ENCODE results near the gene PKIB.
"Not testable (repeated sequence)": the region's sequence is repeated elsewhere in the genome, so short reads cannot be mapped to it uniquely, and the experiment has no call there.

Gene PKIB

GRCh38 chr6:122740936-122741335 is 130.7 kb downstream of the PKIB start:
- FAIRE-seq: no peak

GRCh38 chr6:122744247-122744646 is 134.0 kb downstream of the PKIB start:
- FAIRE-seq; DNase-seq (ENCODE audit: insufficient read length, low spot score): not testable (repeated sequence)

More at GRCh38 chr6:122740936-122741335, 130.7 kb downstream of the PKIB start:
- TF ChIP-seq PAX5 (IDR thresholded peaks at IDR 0.05; ENCODE audit: insufficient read depth, low read length, severe bottlenecking) (no peak), POU2F2 (IDR thresholded peaks at IDR 0.05; ENCODE audit: low read depth, low read length) (no peak), TAF1 (IDR thresholded peaks at IDR 0.05; ENCODE audit: low read depth, low read length) (no peak), POLR2A (IDR thresholded peaks at IDR 0.05; ENCODE audit: low read depth, low read length) (no peak)
- DNase-seq (ENCODE audit: insufficient read length, low spot score): no peak

- not testable (repeated sequence) for DNase-seq (ENCODE audit: insufficient read length, low spot score); FAIRE-seq
These were observed 134.7 kb downstream of the PKIB start for GRCh38 chr6:122744856-122745255.

- FAIRE-seq (no peak), DNase-seq (ENCODE audit: insufficient read length, low spot score) (no peak)
- TF ChIP-seq TAF1 (IDR thresholded peaks at IDR 0.05; ENCODE audit: low read depth, low read length) (no peak), PAX5 (IDR thresholded peaks at IDR 0.05; ENCODE audit: insufficient read depth, low read length, severe bottlenecking) (no peak), POLR2A (IDR thresholded peaks at IDR 0.05; ENCODE audit: low read depth, low read length) (no peak)
These were observed 136.5 kb downstream of the PKIB start for GRCh38 chr6:122746688-122747087.

- TF ChIP-seq SPI1 (IDR thresholded peaks at IDR 0.05; ENCODE audit: low read depth, low read length) (peak; percentile 96), POU2F2 (IDR thresholded peaks at IDR 0.05; ENCODE audit: low read depth, low read length) (no peak)
- FAIRE-seq (peak; percentile 51), DNase-seq (ENCODE audit: insufficient read length, low spot score) (no peak)
These were observed 137.4 kb downstream of the PKIB start for GRCh38 chr6:122747573-122747972.

- not testable (repeated sequence) for DNase-seq (ENCODE audit: insufficient read length, low spot score); FAIRE-seq
These were observed 138.7 kb downstream of the PKIB start for GRCh38 chr6:122748945-122749344.

- TF ChIP-seq TAF1 (IDR thresholded peaks at IDR 0.05; ENCODE audit: low read depth, low read length): no peak
- TF ChIP-seq POLR2AphosphoS5 (IDR thresholded peaks at IDR 0.05; ENCODE audit: low read depth, low read length): no peak
- TF ChIP-seq POLR2A (IDR thresholded peaks at IDR 0.05; ENCODE audit: low read depth, low read length): no peak
- TF ChIP-seq PAX5 (IDR thresholded peaks at IDR 0.05; ENCODE audit: insufficient read depth, low read length, severe bottlenecking): no peak
- TF ChIP-seq SPI1 (IDR thresholded peaks at IDR 0.05; ENCODE audit: low read depth, low read length): no peak
- TF ChIP-seq POU2F2 (IDR thresholded peaks at IDR 0.05; ENCODE audit: low read depth, low read length): no peak
- FAIRE-seq: no peak
- DNase-seq (ENCODE audit: insufficient read length, low spot score): no peak
These were observed 139.3 kb downstream of the PKIB start for GRCh38 chr6:122749451-122750050.

- no peak for DNase-seq (ENCODE audit: insufficient read length, low spot score)
- FAIRE-seq: peak; percentile 90
- TF ChIP-seq POLR2AphosphoS5 (IDR thresholded peaks at IDR 0.05; ENCODE audit: low read depth, low read length): no peak
- TF ChIP-seq SPI1 (IDR thresholded peaks at IDR 0.05; ENCODE audit: low read depth, low read length): no peak
- no peak for TF ChIP-seq PAX5 (IDR thresholded peaks at IDR 0.05; ENCODE audit: insufficient read depth, low read length, severe bottlenecking)
- no peak for TF ChIP-seq POLR2A (IDR thresholded peaks at IDR 0.05; ENCODE audit: low read depth, low read length)
- TF ChIP-seq TAF1 (IDR thresholded peaks at IDR 0.05; ENCODE audit: low read depth, low read length): no peak
- TF ChIP-seq POU2F2 (IDR thresholded peaks at IDR 0.05; ENCODE audit: low read depth, low read length): no peak
These were observed 141.1 kb downstream of the PKIB start for GRCh38 chr6:122751326-122751725.

- DNase-seq (ENCODE audit: insufficient read length, low spot score) (no peak), FAIRE-seq (no peak)
- no peak for TF ChIP-seq TAF1 (IDR thresholded peaks at IDR 0.05; ENCODE audit: low read depth, low read length)
- no peak for TF ChIP-seq POLR2A (IDR thresholded peaks at IDR 0.05; ENCODE audit: low read depth, low read length)
- TF ChIP-seq POU2F2 (IDR thresholded peaks at IDR 0.05; ENCODE audit: low read depth, low read length): no peak
- TF ChIP-seq PAX5 (IDR thresholded peaks at IDR 0.05; ENCODE audit: insufficient read depth, low read length, severe bottlenecking): no peak
- TF ChIP-seq POLR2AphosphoS5 (IDR thresholded peaks at IDR 0.05; ENCODE audit: low read depth, low read length): no peak
- TF ChIP-seq SPI1 (IDR thresholded peaks at IDR 0.05; ENCODE audit: low read depth, low read length): no peak
These were observed 142.3 kb downstream of the PKIB start for GRCh38 chr6:122752459-122752858.

GRCh38 chr6:122753000-122753687 is 142.9 kb downstream of the PKIB start:
- TF ChIP-seq SPI1 (IDR thresholded peaks at IDR 0.05; ENCODE audit: low read depth, low read length): no peak
- TF ChIP-seq POU2F2 (IDR thresholded peaks at IDR 0.05; ENCODE audit: low read depth, low read length): no peak
- no peak for TF ChIP-seq POLR2AphosphoS5 (IDR thresholded peaks at IDR 0.05; ENCODE audit: low read depth, low read length)
- TF ChIP-seq POLR2A (IDR thresholded peaks at IDR 0.05; ENCODE audit: low read depth, low read length): no peak
- no peak for TF ChIP-seq TAF1 (IDR thresholded peaks at IDR 0.05; ENCODE audit: low read depth, low read length)
- no peak for TF ChIP-seq PAX5 (IDR thresholded peaks at IDR 0.05; ENCODE audit: insufficient read depth, low read length, severe bottlenecking)
- FAIRE-seq (peak; percentile 68), DNase-seq (ENCODE audit: insufficient read length, low spot score) (no peak)

GRCh38 chr6:122753688-122754056 is 143.5 kb downstream of the PKIB start:
- no peak for FAIRE-seq
- no peak for DNase-seq (ENCODE audit: insufficient read length, low spot score)
- TF ChIP-seq SPI1 (IDR thresholded peaks at IDR 0.05; ENCODE audit: low read depth, low read length): no peak
- no peak for TF ChIP-seq PAX5 (IDR thresholded peaks at IDR 0.05; ENCODE audit: insufficient read depth, low read length, severe bottlenecking)
- TF ChIP-seq POLR2A (IDR thresholded peaks at IDR 0.05; ENCODE audit: low read depth, low read length): no peak
- no peak for TF ChIP-seq POU2F2 (IDR thresholded peaks at IDR 0.05; ENCODE audit: low read depth, low read length)
- no peak for TF ChIP-seq TAF1 (IDR thresholded peaks at IDR 0.05; ENCODE audit: low read depth, low read length)
- TF ChIP-seq POLR2AphosphoS5 (IDR thresholded peaks at IDR 0.05; ENCODE audit: low read depth, low read length): no peak

All from GM12891 (cell line).